ENCODE data around the gene RTN4RL2. TPM values are rescaled to one million over a fixed set of nuclear protein-coding genes. Genes with fewer than 3 reads are reported as not detected.
A peak's percentile ranks its signal among the peaks of the same experiment; 100 is the strongest.

RTN4RL2 gene
- total RNA-seq, 1 experiment from 2014 or later: 0.89 TPM

DNA sequence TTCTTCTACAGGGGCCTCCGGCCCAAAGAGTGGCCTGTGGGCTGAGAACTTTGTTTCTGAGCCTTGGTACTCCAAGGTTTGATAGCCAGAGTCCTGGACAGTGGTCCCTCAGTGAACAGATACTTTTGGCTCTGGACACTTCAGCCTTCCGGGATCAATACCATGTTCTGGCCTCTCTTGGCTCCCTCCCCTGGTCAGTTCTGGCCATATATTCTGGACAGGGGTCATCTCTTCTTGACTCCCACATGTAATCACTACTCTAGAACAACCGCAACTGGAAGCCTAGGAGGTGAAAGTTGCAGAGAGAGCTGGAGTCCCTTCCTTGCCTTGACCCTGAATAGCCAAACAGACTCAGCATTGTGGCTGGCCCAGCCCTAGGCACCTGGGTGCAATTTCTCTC is 2.3 kb downstream of the RTN4RL2 start:
- DNase-seq (ENCODE audit: low spot score): no peak

DNA sequence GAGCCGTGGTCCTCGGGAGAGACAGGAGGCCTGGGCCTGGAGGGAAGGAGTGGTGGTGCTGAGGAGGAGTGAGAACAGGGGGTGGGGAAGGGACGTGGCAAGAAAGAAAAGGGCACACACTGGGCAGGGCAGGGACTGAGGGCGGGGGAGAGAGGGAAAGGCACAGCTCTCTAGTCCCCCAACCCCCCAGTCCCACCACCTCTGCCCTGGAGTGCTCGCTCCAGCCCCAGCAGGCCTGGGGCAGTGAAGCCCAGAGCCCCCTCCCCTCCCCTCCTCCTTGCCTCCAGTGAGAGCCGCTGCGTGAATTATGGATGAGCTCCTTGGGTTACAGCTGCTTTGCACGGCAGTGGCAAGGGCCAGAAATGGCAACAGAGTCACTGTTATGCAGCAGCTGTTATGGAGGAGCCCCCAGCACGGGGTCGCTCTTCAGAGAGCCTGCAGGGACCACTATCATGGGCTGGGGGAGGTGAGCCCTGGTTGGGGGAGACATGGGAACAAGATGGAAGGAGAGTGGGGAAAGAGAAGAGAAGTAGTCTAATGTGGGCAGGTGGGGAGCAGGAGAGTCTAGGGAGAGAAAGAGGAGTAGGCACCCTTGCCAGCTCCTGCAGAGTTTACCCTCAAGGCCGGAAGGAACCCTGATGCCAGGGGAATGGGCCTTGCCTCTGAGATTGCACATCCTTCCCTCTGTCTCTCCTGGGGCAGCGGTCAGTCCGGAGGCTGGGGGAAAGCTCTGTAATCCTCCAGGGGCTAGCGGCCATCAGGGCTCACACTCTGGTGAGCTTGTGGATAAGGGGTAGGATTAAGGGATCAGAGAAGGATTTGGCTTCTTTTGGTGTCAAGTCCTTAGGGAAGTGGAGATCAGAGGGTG is 3.6 kb downstream of the RTN4RL2 start:
- DNase-seq (ENCODE audit: low spot score): no peak

DNA sequence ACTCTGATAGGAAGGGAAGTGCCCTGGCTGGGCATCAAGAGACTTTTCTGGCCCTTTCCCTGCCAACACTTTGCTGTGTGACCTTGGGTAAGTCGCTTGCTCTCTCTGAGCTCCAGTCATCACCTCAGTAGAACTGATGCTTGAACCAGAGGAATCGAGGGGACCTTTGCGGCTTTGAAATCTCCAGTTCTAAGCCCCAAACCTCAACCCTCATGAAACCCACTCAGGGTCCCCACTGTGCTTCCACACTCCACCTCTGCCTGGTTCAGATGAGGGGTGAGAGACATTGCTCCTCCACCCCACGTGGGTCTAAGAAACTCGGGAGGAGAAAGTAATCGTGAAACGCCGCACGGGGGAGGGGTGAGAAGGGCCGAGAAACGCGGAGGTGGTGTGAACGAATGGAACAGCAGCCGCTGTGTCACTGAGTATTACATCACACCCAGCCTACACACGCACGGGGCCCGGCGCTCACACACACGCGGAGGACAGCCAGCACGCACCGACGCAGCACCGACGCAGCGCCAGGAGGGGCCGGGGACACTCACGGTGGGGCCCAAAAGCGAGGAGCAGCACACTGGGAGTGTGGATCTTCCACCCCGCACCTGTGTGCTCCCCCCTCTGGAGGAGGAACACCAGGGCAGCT is 4.3 kb downstream of the RTN4RL2 start:
- DNase-seq (ENCODE audit: low spot score): no peak

DNA sequence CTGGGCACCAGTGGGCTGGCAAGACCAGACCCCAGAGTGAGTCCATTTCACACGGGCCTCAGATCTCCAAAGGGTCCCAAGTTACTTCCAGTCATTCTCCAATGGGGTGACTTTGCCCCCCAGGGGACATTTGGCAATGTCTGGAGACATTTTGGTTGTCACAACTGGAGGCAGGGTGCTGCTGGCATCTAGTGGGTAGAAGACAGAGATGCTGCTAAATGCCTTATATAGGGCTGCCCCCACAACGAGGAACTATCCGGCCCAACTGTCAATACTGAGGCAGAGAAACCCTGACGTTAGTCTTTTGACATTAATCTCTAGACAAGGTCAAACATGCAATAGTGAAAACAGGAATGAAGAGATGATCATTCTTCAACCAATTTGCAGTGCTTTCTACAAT is 6.4 kb downstream of the RTN4RL2 start:
- no peak for DNase-seq (ENCODE audit: low spot score)

DNA sequence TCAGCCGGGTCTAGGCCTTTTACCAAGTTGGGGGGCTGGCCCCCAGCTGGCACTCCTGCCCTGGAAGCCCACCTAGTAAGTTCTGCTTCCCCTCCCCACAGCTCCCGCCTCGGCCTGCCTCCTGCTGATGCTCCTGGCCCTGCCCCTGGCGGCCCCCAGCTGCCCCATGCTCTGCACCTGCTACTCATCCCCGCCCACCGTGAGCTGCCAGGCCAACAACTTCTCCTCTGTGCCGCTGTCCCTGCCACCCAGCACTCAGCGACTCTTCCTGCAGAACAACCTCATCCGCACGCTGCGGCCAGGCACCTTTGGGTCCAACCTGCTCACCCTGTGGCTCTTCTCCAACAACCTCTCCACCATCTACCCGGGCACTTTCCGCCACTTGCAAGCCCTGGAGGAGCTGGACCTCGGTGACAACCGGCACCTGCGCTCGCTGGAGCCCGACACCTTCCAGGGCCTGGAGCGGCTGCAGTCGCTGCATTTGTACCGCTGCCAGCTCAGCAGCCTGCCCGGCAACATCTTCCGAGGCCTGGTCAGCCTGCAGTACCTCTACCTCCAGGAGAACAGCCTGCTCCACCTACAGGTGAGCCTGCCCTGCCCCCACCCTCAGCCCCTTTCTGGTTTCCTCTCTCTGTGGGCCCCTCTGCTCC is 7.3 kb downstream of the RTN4RL2 start:
- DNase-seq (ENCODE audit: low spot score): no peak

DNA sequence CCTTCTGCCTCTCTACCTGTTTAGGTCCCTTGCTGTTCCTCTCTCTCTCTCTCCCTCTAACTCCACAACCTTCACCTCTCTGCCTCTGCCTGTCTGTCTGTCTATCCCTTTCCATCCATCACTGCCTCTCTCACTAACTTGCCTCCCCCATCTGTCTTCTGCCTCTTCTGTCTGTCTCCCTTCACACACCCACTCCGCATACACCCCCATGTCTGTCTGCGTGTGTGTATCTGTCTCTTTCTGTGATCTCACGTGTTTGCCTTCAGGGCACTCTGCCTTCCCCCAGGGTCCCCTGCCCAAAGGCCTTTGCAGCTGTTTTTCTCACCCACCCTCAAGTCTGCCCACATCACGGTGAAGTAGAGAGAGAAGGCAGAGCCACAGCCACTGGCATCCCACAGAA is 7.9 kb downstream of the RTN4RL2 start:
- no peak for DNase-seq (ENCODE audit: low spot score)

DNA sequence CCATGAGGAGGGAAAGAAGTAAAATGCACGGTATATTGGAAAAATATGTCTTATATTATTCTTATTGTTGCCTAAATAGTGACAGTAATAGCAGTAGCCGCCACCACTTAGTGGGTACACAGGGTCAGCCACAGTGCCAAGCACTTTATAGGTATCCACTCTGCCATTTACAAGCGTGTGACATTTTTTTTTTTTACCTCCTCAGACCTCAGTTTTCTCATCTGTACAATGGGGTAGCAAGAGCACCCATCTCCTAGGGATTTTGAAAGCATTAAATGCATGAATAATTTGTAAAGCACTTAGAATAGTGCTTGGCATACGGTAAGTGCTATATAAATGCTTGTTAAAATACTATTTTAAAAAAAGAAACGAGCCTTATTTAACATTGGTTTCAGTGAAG is 8.9 kb downstream of the RTN4RL2 start:
- DNase-seq (ENCODE audit: low spot score): no peak

DNA sequence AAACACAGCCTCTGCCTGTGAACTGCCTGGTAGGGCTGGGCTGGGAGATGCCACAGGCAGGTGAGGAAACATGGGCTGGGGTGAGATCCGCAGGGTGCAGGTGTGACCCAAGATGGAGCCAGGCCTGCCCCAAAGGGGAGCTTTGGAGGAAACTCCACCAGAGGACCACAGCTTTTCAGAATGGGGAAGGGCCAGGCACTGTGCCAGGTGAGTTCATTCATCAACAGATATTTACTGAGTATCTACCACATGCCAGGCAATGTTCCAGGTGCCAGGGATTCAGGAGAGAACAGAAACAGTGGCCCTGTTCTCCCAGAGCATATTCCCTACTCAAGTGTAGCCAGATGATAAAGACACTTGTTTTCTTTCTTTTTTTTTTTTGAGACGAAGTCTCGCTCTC is 11.2 kb downstream of the RTN4RL2 start:
- no peak for DNase-seq (ENCODE audit: low spot score)

DNA sequence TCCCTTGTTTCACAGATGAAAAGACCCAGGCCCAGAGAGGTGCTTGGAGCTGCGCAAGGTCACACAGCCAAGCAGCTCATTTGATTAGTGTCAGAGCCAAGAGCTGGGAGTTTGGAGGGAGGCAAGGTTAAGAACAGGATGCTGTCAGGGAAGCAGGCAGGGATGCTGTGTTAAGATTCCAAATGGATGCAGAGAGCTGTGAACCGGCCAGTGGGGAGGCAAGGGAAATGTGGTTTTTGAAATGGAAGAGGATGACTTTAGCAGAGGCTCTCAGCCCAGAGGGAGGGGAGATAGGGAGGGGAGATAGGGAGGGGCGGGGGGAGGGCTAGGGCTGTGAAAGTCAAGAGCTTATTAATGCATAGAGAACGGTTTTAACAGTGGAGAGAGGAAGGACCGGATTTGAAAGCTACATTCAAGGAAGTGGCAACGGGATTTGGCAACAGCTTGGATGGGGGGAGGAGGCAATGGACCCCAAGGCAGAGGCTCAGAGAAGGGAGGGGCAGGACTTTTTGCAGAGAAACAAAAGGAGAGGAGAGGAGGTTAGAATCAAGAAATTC is 13.0 kb downstream of the RTN4RL2 start:
- DNase-seq (ENCODE audit: low spot score): no peak

DNA sequence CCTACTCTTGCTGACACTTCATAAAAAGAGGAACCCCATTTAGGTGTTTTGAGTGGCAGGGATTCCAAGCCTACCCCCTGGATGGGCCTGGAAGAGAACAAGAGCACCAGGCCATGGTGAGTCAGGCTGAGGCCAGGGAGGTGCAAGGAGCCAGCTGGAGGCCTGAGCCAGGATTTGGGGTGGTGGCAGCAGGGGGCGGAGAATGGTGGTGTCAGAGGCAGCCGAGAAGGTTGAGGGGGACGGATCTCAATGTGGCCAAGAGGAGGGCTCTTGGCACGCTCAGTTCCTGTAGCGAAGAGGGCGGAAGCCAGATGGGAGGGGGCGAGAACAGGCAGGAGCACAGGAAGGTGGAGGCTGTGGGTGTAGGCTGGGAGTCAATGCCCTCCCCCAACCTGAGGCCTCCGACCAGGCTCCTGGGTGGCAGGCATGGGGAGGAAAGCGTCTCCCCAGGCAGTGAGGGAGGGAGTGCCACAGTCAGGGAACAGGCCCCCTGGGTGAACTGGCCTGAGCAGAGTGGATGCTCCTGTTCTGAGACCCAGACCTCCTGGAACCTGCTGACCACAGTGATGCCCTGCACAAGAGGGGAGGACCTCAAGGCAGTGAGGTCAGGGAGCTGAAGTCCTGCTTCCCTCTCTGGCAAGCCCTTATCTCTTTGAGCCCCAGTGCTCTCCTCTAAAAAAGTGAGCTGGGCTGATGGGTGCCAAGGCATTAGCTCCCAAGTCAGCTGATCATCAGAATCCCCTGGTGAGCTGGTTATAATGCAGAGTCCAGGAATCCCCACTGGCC is 13.9 kb downstream of the RTN4RL2 start:
- no peak for DNase-seq (ENCODE audit: low spot score)

DNA sequence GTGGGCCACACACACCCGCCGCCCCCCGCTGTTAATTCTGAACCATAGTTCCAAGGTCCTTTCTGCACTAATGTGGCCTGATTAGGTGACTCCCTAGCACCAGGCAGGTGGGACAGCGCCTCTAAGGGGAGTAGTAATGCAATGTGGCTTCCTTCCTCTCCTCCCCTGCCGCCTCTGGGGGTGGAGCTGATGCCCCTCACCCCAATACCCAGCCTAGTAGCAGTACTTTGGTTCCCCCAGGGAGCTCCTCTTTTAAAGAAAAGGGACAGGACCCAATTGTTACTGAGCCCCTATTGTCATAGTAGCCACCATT is 14.4 kb downstream of the RTN4RL2 start:
- DNase-seq (ENCODE audit: low spot score): no peak

DNA sequence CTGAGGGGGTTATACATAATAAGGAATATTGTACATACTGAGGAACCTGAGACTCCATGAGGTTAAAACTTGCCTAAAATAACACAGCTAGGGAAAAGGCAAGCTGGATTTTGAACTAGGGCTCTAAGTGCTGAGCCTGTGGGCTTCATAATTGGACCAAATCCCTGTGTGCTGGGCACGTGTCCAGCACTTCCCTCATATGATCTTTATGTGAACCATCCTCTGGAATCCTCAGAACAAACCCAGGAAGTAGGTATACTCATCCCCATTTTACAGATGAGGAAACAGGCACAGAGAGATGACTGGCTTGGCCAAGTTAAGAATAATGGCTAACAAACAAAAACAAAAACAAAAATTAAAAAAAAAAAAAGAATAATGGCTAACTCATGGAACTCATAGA is 14.9 kb downstream of the RTN4RL2 start:
- DNase-seq (ENCODE audit: low spot score): no peak

DNA sequence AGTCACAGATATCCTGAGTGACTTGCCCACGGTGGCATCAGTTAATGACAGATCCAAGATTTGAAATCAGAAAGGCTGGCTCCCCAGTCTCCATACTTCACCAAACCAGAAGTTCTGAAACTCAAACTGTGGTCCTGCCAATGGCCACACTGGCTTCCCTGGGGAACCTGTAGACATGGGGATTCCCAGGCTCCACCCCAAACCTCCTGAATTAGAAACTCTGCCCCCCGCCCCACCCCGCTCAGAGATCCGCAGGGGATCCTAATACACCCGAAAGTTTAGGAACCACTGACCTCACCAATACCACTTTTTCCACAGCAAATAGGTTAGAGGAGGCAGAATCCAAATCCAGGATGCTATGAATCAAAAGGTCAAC is 15.3 kb downstream of the RTN4RL2 start:
- no peak for DNase-seq (ENCODE audit: low spot score)

DNA sequence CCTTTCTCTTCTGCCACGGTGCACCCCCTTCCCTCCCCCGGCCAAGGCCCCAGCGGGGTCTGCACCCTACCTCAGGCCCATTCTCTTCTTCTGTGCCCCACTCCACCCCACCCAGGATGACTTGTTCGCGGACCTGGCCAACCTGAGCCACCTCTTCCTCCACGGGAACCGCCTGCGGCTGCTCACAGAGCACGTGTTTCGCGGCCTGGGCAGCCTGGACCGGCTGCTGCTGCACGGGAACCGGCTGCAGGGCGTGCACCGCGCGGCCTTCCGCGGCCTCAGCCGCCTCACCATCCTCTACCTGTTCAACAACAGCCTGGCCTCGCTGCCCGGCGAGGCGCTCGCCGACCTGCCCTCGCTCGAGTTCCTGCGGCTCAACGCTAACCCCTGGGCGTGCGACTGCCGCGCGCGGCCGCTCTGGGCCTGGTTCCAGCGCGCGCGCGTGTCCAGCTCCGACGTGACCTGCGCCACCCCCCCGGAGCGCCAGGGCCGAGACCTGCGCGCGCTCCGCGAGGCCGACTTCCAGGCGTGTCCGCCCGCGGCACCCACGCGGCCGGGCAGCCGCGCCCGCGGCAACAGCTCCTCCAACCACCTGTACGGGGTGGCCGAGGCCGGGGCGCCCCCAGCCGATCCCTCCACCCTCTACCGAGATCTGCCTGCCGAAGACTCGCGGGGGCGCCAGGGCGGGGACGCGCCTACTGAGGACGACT is 15.9 kb downstream of the RTN4RL2 start:
- DNase-seq (ENCODE audit: low spot score): no peak

DNA sequence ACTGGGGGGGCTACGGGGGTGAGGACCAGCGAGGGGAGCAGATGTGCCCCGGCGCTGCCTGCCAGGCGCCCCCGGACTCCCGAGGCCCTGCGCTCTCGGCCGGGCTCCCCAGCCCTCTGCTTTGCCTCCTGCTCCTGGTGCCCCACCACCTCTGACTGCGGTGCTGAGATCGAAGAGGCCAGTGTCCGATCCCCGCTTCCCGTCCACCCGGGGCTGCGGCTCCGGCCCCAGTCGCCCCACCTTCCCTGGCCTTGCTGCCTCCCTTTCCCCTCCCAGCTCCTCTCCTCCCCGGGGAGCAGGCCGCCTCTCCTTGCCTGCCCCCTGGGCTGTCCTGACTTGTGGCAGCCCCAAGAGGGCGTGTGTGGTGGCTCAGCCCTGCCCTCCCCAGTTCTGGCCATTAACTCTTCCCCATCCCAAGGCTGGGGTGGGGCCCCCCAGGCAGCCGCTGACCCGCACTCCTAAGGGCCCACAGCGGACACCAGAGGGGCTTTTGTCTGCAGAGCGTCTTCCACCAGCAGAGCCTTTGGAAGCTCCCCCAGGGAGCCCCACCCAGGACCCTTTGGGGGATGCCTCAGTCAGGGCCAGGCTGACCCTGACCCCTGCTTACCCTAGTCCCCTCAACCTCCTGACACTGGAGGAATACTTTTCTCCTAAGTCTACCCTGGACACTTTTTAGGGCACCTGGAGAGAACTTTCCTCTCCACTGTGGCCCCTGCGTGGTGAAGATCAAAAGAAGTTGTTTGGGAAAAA is 16.6 kb downstream of the RTN4RL2 start:
- DNase-seq (ENCODE audit: low spot score): no peak

DNA sequence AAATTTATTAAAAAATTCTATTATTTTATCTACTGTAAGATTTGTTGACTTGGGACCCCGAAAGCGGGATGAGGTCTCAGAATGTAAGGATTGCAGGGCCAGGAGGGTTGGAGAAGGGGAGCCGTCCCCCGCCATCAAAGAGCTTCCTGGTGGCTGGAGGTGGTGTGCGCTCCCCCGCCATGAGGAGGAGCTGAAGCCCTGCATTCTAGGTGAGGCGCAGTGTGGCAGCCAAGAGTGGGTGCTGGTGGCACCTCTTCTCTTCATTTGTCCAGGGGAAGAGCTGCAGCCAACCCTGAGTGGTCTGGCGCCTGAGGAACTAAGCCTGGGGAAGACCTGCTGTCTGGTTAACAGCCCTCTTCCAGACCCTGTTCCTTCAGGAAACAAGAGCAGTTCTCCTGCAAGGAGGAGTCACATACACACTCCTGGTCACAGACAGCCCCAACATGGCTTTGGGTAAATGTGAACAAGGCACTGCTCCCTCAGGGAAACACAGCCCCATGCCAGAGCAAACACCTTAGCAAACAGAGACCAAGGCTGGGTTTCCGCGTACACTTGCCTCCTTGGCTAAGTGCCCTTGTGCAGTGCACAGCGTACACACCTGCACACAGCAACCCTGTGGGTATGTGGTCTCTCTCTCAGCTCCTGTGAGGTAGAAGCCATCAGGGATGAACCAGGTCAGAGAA is 17.3 kb downstream of the RTN4RL2 start:
- DNase-seq (ENCODE audit: low spot score): no peak

DNA sequence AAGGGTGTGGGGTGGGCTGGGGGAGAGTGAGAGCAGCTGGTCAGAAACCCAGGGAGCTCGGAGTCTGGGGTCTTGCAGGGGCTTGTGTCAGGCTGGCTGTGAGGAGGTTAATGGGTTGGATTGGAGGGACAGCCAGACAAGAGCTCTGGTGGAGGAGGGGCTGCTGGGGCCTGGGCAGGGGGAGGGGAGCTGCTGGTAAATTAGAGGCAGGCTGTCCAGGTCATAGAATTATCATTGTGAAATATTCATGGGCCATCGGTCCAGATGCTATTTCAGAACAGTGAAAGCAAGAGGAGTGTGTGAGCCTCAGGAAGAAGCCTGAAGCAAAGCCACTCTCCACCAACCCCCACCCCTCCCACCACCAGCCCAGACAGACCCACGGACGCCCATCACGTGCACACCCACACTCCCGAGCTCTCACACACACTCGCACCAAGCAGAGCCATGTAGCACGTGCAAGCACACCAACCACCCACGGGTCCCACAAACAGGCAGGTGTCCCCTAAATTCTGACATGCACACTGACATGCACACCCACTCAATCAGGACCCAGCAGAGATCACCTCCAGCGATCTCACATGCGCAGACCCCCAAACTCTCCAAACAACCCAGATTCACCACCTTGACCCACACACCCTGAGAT is 18.8 kb downstream of the RTN4RL2 start:
- no peak for DNase-seq (ENCODE audit: low spot score)

DNA sequence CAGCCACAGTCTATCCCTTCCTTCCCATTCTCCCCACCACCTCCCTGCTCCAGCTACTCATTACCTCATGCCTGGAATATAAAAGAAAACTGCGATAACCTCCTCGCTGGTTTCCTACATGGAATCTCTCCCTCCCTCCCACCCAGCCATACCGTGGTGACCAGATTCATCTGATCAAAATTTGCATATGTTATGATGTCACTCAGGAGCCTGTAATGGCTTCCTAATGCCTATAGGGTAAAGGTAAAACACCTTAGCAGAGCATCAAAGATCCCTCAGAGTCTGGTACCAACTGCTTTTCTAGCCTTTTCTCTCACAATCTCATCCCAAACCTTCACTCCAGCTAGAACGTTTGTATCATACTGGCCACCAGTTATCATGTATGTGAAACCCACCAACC is 19.6 kb downstream of the RTN4RL2 start:
- no peak for DNase-seq (ENCODE audit: low spot score)

DNA sequence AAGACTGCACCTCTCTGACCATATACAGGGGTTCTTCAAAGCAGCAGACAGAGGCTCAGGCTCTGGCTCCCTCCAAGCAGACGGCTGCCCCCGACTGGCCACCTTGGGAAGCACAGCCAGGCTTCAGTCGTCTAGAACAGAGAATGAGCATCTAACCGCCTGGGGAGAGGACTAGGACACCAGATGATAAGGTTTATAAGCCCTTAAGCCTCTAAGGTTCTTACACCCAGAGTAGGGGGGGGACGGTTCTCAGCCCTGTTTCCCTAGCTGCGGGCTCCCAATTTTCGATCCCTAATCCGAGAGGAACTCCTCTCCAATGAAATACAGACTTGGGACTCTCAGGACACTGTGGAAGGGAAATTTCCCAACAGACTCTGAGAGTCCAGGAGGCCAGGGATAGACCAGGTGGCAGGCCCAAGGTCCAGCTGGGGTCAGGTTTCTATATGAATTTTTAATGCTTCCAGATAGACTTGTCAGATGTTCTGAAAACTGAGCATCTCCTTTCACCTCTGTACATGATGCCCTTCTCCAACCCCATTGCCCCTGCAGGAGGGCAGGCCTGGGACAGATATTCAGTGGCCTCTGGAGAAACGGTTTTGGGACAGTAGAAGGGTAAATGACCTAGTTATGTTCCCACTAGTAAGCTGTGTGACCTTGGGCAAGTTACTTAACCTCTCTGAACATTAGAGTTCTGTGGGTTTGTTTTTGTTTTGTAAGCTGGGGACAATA is 20.2 kb downstream of the RTN4RL2 start:
- peak; percentile 42 for DNase-seq (ENCODE audit: low spot score)
